GM12891 (cell line): ENCODE data around the gene BCKDHA.

ENCODE experiments used
- POLR2A ChIP-seq: IDR thresholded peaks from 2 replicates; pipeline ENCODE4 v1.6.1; 2011; ENCODE audit warnings: low read depth, low read length, control low read depth
- POLR2AphosphoS5 ChIP-seq: IDR thresholded peaks from 2 replicates; pipeline ENCODE4 v1.6.1; 2011; ENCODE audit warnings: low read depth, low read length, control low read depth
- POU2F2 ChIP-seq: IDR thresholded peaks from 2 replicates; pipeline ENCODE4 v1.6.1; 2011; ENCODE audit warnings: low read depth, mild to moderate bottlenecking, control low read depth, low read length, moderate library complexity
- SPI1 ChIP-seq: IDR thresholded peaks from 2 replicates; pipeline ENCODE4 v1.6.1; 2011; ENCODE audit warnings: low read depth, low read length, control low read depth
- TAF1 ChIP-seq: IDR thresholded peaks from 2 replicates; pipeline ENCODE4 v1.6.1; 2011; ENCODE audit warnings: low read depth, low read length, control low read depth

- TF ChIP-seq POLR2AphosphoS5: no peak
- TF ChIP-seq SPI1: no peak
- TF ChIP-seq POLR2A: no peak
- TF ChIP-seq TAF1: no peak
- no peak for TF ChIP-seq POU2F2
Measured at GRCh38 chr19:41411100-41411967, 13.7 kb downstream of the BCKDHA start.
